ENCODE results near the gene MUCL3.

MUCL3 gene

DNA sequence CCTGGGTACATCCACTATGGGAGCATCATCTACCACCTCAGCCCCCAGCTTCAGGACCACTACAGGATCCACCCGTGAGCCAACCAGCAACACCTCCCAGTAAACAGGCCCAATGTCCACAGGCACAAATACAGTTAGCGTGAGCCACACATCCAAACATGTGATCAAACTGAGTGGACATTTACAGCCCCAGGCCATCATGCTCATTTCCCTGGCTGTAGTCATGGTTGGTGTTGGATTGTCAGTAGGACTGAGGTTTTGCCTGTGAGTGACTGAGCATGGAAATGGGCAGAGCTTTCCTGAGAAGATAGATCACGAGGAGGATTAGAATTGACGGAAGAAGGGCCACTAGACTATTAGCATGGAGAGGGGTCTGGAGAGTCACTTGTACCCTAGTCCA, 32.0 kb downstream of the MUCL3 start:
- Histone ChIP-seq H3K9ac (ENCODE audit: low read depth in 1 of 2, low read length in 2 of 2) (no peak overlapping the region), H3K4me3 (ENCODE audit: low read length in 2 of 2) (no peak overlapping the region)

DNA sequence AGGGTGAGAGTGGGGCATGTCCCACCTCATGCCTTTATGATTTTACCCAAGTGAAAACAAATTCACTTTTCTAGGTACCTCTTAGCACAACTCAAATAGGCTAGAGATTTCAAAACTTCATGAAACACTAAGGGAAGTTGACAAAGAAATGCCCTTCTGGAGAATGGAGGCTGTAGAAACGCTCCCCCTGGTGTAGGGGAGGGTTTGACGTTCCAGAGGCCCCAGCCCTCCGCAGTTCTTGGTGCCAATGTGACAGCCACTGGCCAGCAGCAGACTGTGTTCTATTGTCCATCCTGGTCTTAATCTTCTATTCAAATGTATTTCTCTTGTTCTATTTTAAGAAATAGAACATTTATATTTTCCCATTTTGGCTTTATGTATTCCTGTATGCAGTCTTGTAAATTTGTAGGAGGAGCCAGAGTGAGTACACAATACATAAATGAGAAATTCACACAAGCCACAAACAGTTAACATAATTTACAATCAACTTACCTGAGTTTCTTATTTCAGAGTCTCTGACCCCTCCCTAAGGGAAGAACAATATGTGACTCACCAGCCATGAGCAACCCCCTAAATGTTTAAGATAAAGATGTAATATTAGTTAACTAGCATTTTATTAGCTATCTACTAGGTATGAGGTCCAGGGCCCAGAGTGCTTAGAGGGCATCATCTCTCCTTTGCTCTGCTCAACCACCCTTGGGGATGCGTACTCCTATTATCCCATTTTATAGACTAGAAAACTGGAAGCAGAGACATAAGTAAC, 33.9 kb downstream of the MUCL3 start:
- H3K9ac ChIP-seq (ENCODE audit: low read depth in 1 of 2, low read length in 2 of 2): no peak overlapping the region
- H3K27me3 ChIP-seq (ENCODE audit: control insufficient read depth in 2 of 2, insufficient read depth in 2 of 2, low read length in 2 of 2): peaks cover 0 to 8% of the 10 kb centered on the region in 2 donors
- no peak overlapping the region for H3K4me3 ChIP-seq (ENCODE audit: low read length in 2 of 2)
- H3K27ac ChIP-seq (ENCODE audit: low read depth in 2 of 2, low read length in 2 of 2): no peak overlapping the region
- H3K4me1 ChIP-seq (ENCODE audit: control insufficient read depth in 2 of 2, insufficient read depth in 2 of 2, low read length in 2 of 2): no peaks in the 10 kb centered on the region
- H3K9me3 ChIP-seq (ENCODE audit: control insufficient read depth in 2 of 2, low read length in 2 of 2): no peaks in the 10 kb centered on the region
- H3K36me3 ChIP-seq (ENCODE audit: control insufficient read depth in 2 of 2, insufficient read depth in 2 of 2, low read length in 2 of 2): no peaks in the 10 kb centered on the region

More for the DNA sequence above, 32.0 kb downstream of the MUCL3 start:
- Histone ChIP-seq H3K36me3 (ENCODE audit: control insufficient read depth in 2 of 2, insufficient read depth in 2 of 2, low read length in 2 of 2) (no peaks in the 10 kb centered on the region), H3K27ac (ENCODE audit: low read depth in 2 of 2, low read length in 2 of 2) (no peak overlapping the region), H3K4me1 (ENCODE audit: control insufficient read depth in 2 of 2, insufficient read depth in 2 of 2, low read length in 2 of 2) (no peaks in the 10 kb centered on the region), H3K9me3 (ENCODE audit: control insufficient read depth in 2 of 2, low read length in 2 of 2) (no peaks in the 10 kb centered on the region), H3K27me3 (ENCODE audit: control insufficient read depth in 2 of 2, insufficient read depth in 2 of 2, low read length in 2 of 2) (no peaks in the 10 kb centered on the region)

DNA sequence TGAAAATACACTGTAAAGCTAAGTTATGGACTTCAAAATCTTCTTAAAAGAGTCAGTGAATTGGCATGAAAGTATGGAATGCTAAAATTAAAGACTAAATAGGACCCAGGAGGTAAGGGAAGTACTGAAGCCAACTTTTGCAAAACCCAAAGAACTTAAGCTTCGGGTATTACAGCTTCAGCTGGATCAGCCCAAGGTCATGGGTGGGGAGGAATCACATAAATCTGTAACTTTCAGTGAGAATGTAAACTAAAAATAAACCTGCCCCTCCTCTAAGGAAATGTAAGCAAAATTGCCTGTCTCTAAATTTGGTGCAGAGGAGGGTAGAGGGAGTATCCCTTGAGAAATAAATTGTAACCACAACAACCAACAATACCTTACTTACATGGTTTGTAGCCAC, 38.4 kb downstream of the MUCL3 start:
- Histone ChIP-seq H3K4me3 (ENCODE audit: low read length in 2 of 2) (no peak overlapping the region), H3K9me3 (ENCODE audit: control insufficient read depth in 2 of 2, low read length in 2 of 2) (no peaks in the 10 kb centered on the region), H3K36me3 (ENCODE audit: control insufficient read depth in 2 of 2, insufficient read depth in 2 of 2, low read length in 2 of 2) (no peaks in the 10 kb centered on the region), H3K4me1 (ENCODE audit: control insufficient read depth in 2 of 2, insufficient read depth in 2 of 2, low read length in 2 of 2) (no peaks in the 10 kb centered on the region), H3K27ac (ENCODE audit: low read depth in 2 of 2, low read length in 2 of 2) (no peak overlapping the region), H3K9ac (ENCODE audit: low read depth in 1 of 2, low read length in 2 of 2) (no peak overlapping the region), H3K27me3 (ENCODE audit: control insufficient read depth in 2 of 2, insufficient read depth in 2 of 2, low read length in 2 of 2) (peaks cover 0 to 13% of the 10 kb centered on the region in 2 donors)

DNA sequence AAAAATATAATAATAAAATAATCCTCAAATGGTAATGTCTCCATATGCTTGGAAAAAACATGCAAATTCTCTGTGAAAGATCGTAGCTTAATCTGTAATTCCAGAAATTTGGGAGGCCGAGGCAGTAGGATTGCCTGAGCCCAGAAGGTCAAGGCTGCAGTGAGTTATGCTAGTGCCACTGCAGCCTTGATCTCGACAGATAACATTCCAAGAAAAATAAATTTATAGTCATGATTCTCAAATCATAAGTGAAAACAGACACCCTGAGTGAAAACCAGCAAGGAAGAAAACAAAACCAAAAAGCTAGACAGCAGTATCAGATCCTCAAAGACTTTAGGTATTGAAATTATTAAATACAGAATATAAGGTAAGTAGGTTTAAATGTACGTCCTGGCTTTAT, 38.9 kb downstream of the MUCL3 start:
- Histone ChIP-seq H3K36me3 (ENCODE audit: control insufficient read depth in 2 of 2, insufficient read depth in 2 of 2, low read length in 2 of 2) (no peaks in the 10 kb centered on the region), H3K27me3 (ENCODE audit: control insufficient read depth in 2 of 2, insufficient read depth in 2 of 2, low read length in 2 of 2) (peaks cover 0 to 13% of the 10 kb centered on the region in 2 donors), H3K27ac (ENCODE audit: low read depth in 2 of 2, low read length in 2 of 2) (no peak overlapping the region), H3K4me1 (ENCODE audit: control insufficient read depth in 2 of 2, insufficient read depth in 2 of 2, low read length in 2 of 2) (no peaks in the 10 kb centered on the region), H3K9me3 (ENCODE audit: control insufficient read depth in 2 of 2, low read length in 2 of 2) (no peaks in the 10 kb centered on the region), H3K9ac (ENCODE audit: low read depth in 1 of 2, low read length in 2 of 2) (no peak overlapping the region), H3K4me3 (ENCODE audit: low read length in 2 of 2) (no peak overlapping the region)

DNA sequence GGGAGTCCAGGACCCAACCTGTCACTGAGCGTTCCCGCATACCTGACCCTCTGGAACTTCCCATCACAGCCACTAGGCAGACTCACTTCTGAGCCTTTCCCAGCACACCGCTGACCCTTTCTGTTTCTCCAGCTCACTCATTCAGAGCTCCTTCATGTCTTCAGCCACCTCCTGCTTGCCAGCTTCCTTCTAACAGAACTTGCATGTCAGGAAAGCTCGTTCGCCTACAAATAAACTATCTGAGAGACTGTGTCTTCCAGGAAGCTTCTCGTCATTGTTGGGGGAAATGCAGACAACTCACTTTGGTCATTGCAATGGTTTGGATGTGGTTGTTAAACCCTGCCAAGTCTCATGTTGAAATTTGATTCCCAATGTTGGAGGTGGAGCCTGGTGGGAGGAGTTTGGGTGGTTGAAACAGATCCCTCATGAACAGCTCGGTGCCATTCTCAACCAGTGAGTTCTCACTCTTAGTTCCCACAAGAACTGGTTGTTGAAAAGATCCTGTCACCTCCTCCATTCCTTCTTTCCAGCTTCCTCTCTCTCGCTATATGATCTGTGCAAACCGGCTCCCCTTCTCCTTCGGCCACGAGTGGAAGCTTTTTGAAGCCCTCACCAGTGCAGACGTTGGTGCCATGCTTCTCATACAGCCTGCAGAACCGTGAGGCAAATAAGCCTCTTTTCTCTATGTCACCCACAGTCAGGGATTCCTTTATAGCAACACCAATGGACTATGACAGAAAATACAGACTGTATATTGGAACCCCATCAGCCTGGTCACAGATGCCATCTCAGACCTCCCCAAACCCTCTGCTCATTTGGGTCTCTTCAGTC, 41.4 kb downstream of the MUCL3 start:
- H3K4me3 ChIP-seq (ENCODE audit: low read length in 2 of 2): no peak overlapping the region

DNA sequence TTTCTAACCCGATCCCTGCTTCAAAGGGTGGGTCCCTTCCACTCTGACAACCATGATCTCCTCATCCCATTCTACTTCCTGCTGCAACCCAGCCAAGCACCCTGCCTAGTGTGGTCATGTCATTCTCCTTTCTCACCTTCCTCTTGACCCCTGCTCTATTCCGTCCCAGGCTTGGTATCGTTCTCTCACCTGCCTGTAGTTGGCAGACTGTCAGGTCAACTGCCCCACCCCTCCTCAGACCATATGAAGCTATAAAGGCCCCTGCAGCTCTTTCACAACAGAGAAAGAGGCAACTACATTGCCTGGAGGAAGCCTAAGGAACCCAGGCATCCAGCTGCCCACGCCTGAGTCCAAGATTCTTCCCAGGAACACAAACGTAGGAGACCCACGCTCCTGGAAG, 42.7 kb downstream of the MUCL3 start, which contains the start of gene MUC21:
TSS of gene MUC21 (plus strand) at position 280 of the 400 bp plus-strand sequence. CDS start 241 bp downstream, outside the sequence.
- Histone ChIP-seq H3K36me3 (ENCODE audit: control insufficient read depth in 2 of 2, insufficient read depth in 2 of 2, low read length in 2 of 2) (no peaks in the 10 kb centered on the region), H3K27ac (ENCODE audit: low read depth in 2 of 2, low read length in 2 of 2) (no peak within 1 kb of the TSS), H3K27me3 (ENCODE audit: control insufficient read depth in 2 of 2, insufficient read depth in 2 of 2, low read length in 2 of 2) (peaks cover 0 to 7% of the 10 kb centered on the region in 2 donors), H3K9ac (ENCODE audit: low read depth in 1 of 2, low read length in 2 of 2) (no peak within 1 kb of the TSS), H3K4me3 (ENCODE audit: low read length in 2 of 2) (no peak within 1 kb of the TSS), H3K9me3 (ENCODE audit: control insufficient read depth in 2 of 2, low read length in 2 of 2) (no peaks in the 10 kb centered on the region), H3K4me1 (ENCODE audit: control insufficient read depth in 2 of 2, insufficient read depth in 2 of 2, low read length in 2 of 2) (no peaks in the 10 kb centered on the region)

More for the DNA sequence above, 41.4 kb downstream of the MUCL3 start:
- Histone ChIP-seq H3K36me3 (ENCODE audit: control insufficient read depth in 2 of 2, insufficient read depth in 2 of 2, low read length in 2 of 2) (no peaks in the 10 kb centered on the region), H3K27ac (ENCODE audit: low read depth in 2 of 2, low read length in 2 of 2) (no peak overlapping the region), H3K4me1 (ENCODE audit: control insufficient read depth in 2 of 2, insufficient read depth in 2 of 2, low read length in 2 of 2) (no peaks in the 10 kb centered on the region), H3K9ac (ENCODE audit: low read depth in 1 of 2, low read length in 2 of 2) (no peak overlapping the region), H3K27me3 (ENCODE audit: control insufficient read depth in 2 of 2, insufficient read depth in 2 of 2, low read length in 2 of 2) (peaks cover 0 to 13% of the 10 kb centered on the region in 2 donors), H3K9me3 (ENCODE audit: control insufficient read depth in 2 of 2, low read length in 2 of 2) (no peaks in the 10 kb centered on the region)

DNA sequence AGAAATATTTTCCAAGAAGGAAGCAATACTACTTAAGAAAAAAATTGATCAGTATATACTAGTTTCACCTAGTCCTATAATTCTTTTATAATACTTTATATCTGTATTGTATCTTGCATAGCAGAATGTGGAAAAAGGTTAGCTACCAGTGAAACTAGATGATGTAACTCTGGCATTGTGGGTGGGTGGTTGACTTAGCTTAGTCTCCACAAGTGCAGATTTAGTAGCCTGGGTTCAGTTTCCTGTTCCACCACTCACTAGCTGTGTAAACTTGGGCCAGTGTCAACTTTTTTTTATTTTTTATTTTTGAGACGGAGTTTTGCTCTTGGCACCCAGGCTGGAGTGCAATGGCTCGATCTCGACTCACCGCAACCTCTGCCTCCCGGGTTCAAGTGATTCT, 44.7 kb downstream of the MUCL3 start:
- no peaks in the 10 kb centered on the region for H3K4me1 ChIP-seq (ENCODE audit: control insufficient read depth in 2 of 2, insufficient read depth in 2 of 2, low read length in 2 of 2)
- no peaks in the 10 kb centered on the region for H3K36me3 ChIP-seq (ENCODE audit: control insufficient read depth in 2 of 2, insufficient read depth in 2 of 2, low read length in 2 of 2)
- no peak overlapping the region for H3K27ac ChIP-seq (ENCODE audit: low read depth in 2 of 2, low read length in 2 of 2)
- no peak overlapping the region for H3K9ac ChIP-seq (ENCODE audit: low read depth in 1 of 2, low read length in 2 of 2)
- H3K4me3 ChIP-seq (ENCODE audit: low read length in 2 of 2): no peak overlapping the region
- H3K9me3 ChIP-seq (ENCODE audit: control insufficient read depth in 2 of 2, low read length in 2 of 2): no peaks in the 10 kb centered on the region
- H3K27me3 ChIP-seq (ENCODE audit: control insufficient read depth in 2 of 2, insufficient read depth in 2 of 2, low read length in 2 of 2): peaks cover 0 to 4% of the 10 kb centered on the region in 2 donors

DNA sequence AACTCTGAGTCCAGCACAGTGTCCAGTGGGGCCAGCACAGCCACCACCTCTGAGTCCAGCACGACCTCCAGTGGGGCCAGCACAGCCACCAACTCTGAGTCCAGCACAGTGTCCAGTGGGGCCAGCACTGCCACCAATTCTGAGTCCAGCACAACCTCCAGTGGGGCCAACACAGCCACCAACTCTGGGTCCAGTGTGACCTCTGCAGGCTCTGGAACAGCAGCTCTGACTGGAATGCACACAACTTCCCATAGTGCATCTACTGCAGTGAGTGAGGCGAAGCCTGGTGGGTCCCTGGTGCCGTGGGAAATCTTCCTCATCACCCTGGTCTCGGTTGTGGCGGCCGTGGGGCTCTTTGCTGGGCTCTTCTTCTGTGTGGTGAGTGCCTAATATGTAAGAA, 46.5 kb downstream of the MUCL3 start:
- H3K4me1 ChIP-seq (ENCODE audit: control insufficient read depth in 2 of 2, insufficient read depth in 2 of 2, low read length in 2 of 2): no peaks in the 10 kb centered on the region
- no peak overlapping the region for H3K4me3 ChIP-seq (ENCODE audit: low read length in 2 of 2)
- no peaks in the 10 kb centered on the region for H3K36me3 ChIP-seq (ENCODE audit: control insufficient read depth in 2 of 2, insufficient read depth in 2 of 2, low read length in 2 of 2)
- H3K27me3 ChIP-seq (ENCODE audit: control insufficient read depth in 2 of 2, insufficient read depth in 2 of 2, low read length in 2 of 2): peaks cover 0 to 4% of the 10 kb centered on the region in 2 donors
- H3K9ac ChIP-seq (ENCODE audit: low read depth in 1 of 2, low read length in 2 of 2): no peak overlapping the region
- H3K27ac ChIP-seq (ENCODE audit: low read depth in 2 of 2, low read length in 2 of 2): no peak overlapping the region
- H3K9me3 ChIP-seq (ENCODE audit: control insufficient read depth in 2 of 2, low read length in 2 of 2): no peaks in the 10 kb centered on the region

DNA sequence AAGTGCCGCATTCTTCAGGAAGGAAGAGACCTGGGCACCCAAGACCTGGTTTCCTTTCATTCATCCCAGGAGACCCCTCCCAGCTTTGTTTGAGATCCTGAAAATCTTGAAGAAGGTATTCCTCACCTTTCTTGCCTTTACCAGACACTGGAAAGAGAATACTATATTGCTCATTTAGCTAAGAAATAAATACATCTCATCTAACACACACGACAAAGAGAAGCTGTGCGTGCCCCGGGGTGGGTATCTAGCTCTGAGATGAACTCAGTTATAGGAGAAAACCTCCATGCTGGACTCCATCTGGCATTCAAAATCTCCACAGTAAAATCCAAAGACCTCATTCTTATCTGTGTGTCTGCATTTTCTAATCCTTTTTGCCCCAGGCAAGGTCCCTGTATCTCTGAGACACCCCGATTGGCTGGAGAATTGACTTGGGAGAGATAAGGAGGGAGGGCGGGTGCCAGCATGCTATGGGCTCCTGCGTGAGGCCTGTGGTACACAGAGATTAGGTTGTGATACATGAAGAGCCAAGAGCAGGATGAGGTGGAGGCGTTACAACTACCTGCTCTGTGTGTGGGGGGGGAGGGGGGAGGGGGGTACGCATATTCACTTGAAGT, 47.5 kb downstream of the MUCL3 start:
- H3K27me3 ChIP-seq (ENCODE audit: control insufficient read depth in 2 of 2, insufficient read depth in 2 of 2, low read length in 2 of 2): peaks cover 0 to 4% of the 10 kb centered on the region in 2 donors
- H3K9me3 ChIP-seq (ENCODE audit: control insufficient read depth in 2 of 2, low read length in 2 of 2): no peaks in the 10 kb centered on the region
- H3K4me1 ChIP-seq (ENCODE audit: control insufficient read depth in 2 of 2, insufficient read depth in 2 of 2, low read length in 2 of 2): no peaks in the 10 kb centered on the region
- no peak overlapping the region for H3K27ac ChIP-seq (ENCODE audit: low read depth in 2 of 2, low read length in 2 of 2)
- no peaks in the 10 kb centered on the region for H3K36me3 ChIP-seq (ENCODE audit: control insufficient read depth in 2 of 2, insufficient read depth in 2 of 2, low read length in 2 of 2)
- no peak overlapping the region for H3K4me3 ChIP-seq (ENCODE audit: low read length in 2 of 2)
- H3K9ac ChIP-seq (ENCODE audit: low read depth in 1 of 2, low read length in 2 of 2): no peak overlapping the region

All from mucosa of rectum (tissue), 2 donors.